CD4-positive, alpha-beta T cell treated with Interleukin-15 for 4 hours (primary cell): ENCODE measurements around the gene DNAAF2.
A peak's percentile ranks its signal among the peaks of the same experiment; 100 is the strongest.
"Not testable (repeated sequence)": the region's sequence is repeated elsewhere in the genome, so short reads cannot be mapped to it uniquely, and the experiment has no call there.

Source experiments
- DNase-seq: peaks from one replicate; pipeline ENCODE4 v3.0.0-alpha.2; 2020; ENCODE audit warnings: low spot score

The DNAAF2 gene, protein sequence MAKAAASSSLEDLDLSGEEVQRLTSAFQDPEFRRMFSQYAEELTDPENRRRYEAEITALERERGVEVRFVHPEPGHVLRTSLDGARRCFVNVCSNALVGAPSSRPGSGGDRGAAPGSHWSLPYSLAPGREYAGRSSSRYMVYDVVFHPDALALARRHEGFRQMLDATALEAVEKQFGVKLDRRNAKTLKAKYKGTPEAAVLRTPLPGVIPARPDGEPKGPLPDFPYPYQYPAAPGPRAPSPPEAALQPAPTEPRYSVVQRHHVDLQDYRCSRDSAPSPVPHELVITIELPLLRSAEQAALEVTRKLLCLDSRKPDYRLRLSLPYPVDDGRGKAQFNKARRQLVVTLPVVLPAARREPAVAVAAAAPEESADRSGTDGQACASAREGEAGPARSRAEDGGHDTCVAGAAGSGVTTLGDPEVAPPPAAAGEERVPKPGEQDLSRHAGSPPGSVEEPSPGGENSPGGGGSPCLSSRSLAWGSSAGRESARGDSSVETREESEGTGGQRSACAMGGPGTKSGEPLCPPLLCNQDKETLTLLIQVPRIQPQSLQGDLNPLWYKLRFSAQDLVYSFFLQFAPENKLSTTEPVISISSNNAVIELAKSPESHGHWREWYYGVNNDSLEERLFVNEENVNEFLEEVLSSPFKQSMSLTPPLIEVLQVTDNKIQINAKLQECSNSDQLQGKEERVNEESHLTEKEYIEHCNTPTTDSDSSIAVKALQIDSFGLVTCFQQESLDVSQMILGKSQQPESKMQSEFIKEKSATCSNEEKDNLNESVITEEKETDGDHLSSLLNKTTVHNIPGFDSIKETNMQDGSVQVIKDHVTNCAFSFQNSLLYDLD

DNA sequence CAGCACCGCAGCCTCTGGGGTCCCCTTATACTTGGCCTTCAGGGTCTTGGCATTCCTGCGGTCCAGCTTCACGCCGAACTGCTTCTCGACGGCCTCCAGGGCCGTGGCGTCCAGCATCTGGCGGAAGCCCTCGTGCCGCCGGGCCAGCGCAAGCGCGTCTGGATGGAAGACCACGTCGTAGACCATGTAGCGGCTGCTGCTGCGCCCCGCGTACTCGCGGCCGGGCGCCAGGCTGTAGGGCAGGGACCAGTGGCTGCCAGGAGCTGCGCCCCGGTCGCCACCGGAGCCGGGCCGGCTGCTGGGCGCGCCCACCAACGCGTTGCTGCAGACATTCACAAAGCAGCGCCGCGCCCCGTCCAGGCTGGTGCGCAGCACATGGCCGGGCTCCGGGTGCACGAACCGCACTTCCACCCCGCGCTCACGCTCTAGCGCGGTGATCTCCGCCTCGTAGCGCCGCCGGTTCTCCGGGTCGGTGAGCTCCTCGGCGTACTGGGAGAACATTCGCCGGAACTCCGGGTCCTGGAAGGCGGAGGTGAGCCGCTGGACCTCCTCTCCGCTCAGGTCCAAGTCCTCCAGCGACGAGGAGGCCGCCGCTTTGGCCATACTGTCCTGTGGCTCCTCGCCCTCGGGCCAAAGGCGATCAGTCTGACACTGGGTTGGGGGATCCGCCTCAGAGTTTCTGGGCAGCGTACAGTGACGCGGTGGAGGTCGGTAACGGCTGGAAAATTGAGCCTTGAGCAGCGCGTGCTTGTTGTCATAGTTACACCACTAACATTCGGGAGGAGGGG, at the start of gene DNAAF2:
Gene DNAAF2, minus strand, starts transcription at position 698 of the 788 bp plus-strand sequence. Its CDS starts 95 bp downstream, at position 603.
- peak; percentile 69 for DNase-seq

DNA sequence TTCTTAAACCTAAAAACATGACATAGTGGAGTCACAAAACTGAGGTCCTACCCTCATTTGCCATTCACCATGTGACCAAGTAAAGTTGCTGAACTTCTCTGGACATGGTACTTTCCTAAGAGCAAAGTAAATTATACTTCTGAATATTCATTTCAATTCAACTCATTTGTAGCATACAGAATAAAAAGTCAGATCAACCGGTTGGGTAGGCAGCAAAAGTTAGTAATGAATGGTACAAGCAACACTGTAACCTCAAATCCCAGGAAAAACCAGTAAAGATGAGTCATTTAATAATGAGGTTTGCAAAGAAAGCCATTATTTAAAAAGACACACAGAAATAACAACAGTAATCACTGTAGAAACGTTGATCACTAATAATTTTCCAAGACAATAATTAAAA, 44.2 kb upstream of the DNAAF2 start:
- no peak for DNase-seq

DNA sequence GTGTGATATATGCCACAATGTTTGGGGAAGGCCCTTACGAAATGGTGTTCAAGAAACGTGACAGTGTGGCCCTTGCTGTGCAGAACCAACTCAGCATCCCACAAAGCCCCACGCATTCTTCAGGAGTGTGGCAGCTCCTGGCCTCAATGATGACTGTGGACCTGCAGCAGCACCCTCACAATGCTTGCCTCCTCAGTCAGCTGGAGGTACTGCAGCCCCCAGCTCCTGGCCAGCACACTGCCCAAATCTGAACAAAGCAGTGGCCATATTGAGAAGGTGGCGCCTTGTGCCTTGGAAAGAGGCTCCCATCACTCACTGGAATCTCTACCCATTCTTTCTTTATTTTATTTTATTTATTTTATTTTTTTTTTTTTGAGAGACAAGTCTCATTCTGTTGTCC, 42.6 kb upstream of the DNAAF2 start:
- DNase-seq, result no peak

DNA sequence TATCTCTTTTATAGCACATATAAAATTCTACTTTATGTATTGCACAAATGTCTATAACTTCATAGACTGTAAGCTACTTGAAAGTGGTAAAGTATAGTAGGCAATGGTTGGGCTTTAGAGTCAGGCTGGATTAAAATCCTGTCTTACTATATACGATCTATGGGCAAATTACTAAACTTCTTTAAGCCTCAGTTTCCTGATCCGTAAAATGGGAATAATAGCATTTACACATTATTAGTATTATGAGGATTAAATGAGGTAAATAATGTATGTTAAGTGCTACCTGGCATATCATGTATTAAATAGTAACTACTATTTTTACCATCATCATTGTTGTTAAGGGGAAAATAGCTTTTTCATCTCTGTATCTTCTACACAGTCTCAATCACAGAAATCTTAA, 38.5 kb upstream of the DNAAF2 start:
- DNase-seq, result no peak

DNA sequence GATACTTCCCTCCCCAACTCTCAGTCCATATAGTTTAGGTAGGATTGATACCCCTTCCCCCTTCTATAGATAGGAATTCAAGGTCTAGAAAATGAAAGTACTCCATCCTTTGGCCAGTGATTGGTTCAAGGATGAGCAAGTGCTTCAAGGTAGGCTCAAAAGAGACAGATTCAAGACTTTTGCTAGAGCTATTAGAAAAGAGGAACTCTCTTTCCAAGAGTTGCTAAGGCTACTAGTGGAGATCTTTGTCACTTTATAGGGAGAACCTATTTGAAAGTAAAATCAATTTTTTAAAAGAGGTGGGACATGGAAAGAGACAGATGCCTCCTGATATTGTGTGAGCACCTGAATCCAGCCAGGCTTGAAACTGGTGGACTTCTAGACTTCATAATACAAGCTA, 35.4 kb upstream of the DNAAF2 start:
- DNase-seq, result no peak

DNA sequence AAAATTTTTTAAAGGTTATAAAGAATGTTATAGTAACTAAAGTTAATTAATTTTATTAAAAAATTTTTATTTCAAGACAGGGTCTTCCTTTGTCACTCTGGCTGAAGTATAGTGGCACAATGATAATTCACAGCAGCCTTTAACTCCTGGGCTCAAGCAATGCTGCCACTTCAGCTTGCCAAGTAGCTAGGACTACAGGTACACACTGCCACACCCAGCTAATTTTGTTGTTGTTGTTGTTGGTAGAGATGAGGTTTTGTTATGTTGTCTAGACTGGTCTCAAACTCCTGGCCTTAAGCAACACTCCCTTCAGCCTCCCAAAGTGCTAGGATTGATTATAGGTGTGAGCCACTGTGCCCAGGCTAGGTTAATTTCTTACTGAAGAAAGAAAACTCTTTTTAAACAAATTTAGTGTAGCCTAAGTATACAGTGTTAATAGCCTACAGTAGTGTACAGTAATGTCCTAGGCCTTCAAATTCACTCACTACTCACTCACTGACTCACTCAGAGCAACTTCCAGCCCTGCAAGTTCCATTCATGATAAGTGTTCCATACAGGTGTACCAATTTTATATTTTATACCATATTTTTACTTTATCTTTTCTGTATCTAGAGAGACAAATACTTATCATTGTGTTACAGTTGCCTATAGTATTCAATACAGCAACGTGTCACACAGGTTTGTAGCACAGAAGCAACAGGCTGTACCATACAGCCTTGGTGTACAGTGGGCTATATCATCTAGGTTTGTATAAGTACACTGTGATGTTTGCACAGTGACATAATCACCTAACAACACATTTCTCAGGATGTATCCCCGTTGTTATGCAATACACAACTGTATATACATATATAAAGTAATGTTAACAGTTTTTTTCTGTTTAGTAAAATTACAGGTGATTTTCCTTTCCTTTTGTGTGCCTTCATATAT, 24.7 kb upstream of the DNAAF2 start:
- no peak for DNase-seq

DNA sequence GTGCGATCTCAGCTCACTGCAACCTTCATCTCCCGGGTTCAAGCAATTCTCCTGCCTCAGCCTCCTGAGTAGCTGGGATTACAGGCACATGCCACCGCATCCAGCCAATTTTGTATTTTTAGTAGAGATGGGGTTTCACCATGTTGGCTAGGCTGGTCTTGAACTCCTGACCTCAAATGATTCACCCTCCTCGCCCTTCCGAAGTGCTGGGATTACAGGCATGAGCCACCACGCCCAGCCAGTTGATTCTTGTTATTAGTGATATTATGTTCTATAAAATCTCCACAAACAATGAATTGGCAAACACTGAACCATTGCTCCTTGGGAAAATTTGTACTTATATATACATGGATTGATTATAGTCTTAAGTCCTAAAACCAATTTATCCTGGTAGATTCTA, 22.5 kb upstream of the DNAAF2 start:
- DNase-seq, result not testable (repeated sequence)

DNA sequence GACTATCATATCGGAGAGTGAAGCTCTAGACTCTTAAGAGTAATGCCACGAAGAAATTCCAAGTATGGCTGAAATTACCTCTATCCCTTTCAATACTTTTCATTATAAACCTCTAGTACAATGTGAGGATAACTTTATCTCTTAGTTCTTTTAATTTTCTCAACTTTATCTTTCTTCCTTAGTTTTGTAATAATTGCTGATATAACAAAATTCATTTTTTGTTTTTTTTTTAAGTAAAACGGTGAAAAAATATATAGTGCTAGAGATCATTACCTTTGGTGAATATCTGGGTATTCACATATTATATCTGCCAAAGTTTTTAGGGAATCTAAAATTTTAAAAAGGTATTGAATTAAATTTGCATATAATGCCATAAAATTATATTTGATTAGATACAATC, 19.5 kb upstream of the DNAAF2 start:
- no peak for DNase-seq

DNA sequence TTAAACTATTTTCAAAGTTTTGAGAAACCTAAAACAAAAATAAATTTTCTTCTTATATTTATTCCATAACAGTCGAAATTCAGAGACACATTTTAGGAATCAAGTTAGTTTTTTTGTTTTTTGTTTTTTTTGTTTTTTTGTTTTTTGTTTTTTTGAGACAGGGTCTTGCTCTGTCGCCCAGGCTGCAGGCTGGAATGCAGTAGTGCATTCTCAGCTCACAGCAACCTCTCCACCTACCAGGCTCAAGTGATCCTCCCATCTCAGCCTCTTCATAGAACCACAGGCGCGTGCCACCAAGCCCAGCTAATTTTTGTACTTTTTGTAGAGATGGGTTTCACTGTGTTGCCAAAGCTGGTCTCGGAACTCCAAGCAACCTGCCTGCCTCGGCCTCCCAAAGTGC, 18.5 kb upstream of the DNAAF2 start:
- DNase-seq, result no peak

DNA sequence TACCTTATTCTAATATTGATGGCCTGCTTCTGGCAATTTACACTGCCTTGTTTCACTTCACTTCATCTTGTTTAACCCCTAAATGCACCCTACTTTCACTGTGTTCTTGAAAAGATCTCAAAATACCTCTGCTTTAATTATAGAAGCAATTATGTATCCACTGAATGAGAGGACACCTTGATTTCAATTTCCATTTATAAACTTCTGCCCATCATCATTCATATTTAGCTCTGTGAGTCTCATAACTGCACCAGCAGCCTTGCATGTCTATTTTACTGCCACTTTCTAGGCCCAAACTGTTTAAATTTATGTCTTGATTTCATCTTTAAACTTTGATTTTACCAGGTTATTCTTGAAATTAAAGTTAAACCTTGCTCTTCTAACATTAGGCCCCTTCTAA, 7.1 kb upstream of the DNAAF2 start:
- no peak for DNase-seq

DNA sequence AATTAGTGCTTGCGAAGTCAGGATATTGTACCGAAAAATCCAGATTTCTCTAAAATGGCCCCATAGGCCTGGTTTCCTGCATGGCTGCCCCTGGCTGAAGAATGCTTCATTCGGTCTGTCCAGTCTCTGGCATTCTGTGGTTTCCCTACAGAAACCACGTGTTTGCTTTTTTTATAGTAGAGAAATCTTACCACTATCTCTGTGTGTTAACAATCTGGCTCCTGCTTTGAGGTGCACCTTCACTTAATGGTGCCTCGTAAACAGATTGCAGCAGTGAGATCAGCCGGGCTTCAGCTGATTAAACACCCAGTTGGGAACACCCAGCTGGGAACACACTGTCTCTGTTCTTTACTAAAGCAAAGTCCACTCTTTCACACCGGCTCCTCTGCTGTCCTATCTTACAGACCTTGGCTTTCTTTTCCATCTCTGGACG, 6.7 kb upstream of the DNAAF2 start:
- DNase-seq, result no peak

DNA sequence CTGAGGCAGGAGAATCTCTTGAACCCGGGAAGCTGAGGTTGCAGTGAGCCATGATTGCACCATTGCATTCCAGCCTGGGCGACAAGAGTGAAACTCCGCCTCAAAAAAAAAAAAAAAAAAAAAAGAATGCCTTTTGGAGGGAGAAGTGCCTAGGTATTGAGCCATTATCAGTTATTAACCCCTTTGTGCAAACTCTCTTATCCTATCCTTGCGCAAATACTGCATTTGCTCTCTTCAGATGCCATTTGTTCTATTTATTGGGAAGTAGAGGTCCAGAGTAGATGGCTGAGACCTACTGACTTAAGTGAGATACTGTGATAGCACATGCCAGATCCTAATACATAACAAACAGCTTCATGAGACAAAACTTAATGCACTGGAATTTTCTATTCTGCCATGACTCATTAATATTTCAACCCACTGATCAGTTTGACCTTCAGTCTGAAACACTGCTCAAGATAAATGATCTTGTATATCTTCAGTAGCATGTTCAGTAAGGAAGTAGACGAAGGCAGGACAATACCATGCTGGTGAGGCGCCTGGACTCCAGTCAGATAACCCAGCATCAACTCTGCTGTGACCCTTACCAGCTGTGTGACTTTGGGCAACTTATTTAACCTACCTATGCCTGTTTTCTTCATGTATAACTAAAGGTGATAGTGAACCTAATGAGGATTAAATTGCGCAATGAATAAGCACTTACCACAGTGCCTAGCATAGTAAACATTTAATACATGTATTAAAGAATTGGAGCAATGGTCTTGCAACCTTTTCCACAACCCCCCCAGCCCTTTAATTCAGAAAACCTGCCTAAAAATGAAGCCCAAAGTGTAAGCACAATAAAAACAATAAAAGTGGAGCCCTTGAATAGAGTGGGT, 5.7 kb upstream of the DNAAF2 start:
- DNase-seq, result no peak

DNA sequence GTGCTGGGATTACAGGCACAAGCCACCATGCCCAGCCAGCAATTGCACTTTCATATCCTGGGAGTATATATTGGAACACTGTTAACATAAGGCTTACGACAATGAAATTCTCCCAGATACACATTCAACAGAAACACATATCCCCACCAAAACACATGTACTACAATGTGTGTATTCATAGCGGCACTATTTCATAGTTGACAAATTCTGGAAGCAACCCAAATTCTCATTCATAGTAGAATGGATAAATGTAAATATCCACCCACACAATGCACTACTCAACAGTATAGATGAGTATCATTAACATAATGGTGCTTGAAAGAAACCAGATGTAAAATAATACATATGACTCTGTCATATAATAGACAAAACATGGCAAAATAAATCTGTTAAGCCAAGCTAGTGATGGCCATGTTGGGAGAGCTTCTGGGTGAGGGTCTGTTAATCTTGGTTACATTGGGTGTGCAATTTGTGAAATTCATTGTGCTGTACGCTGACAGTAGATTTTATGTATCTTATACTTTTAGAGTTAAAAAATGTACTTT, 2.6 kb upstream of the DNAAF2 start:
- no peak for DNase-seq

DNA sequence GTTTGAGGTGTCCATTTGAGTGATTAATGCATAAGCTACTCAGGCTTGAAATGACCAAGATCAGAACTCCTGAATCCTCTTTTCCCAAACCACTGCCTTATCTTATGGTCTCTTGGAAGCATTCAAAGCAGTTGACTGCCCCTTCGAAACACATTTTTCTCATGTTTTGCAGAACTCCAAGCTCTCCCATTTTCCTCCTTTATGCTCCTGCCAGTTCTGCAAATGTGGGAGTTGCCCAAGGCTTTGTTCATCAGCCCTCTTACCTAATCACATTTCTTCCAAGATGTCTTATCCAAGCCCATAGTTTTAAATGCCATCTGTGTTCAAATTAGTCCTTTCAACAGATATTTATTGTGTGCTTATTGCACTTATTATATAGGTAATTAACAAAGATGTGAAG, 1.8 kb upstream of the DNAAF2 start:
- DNase-seq, result no peak

DNA sequence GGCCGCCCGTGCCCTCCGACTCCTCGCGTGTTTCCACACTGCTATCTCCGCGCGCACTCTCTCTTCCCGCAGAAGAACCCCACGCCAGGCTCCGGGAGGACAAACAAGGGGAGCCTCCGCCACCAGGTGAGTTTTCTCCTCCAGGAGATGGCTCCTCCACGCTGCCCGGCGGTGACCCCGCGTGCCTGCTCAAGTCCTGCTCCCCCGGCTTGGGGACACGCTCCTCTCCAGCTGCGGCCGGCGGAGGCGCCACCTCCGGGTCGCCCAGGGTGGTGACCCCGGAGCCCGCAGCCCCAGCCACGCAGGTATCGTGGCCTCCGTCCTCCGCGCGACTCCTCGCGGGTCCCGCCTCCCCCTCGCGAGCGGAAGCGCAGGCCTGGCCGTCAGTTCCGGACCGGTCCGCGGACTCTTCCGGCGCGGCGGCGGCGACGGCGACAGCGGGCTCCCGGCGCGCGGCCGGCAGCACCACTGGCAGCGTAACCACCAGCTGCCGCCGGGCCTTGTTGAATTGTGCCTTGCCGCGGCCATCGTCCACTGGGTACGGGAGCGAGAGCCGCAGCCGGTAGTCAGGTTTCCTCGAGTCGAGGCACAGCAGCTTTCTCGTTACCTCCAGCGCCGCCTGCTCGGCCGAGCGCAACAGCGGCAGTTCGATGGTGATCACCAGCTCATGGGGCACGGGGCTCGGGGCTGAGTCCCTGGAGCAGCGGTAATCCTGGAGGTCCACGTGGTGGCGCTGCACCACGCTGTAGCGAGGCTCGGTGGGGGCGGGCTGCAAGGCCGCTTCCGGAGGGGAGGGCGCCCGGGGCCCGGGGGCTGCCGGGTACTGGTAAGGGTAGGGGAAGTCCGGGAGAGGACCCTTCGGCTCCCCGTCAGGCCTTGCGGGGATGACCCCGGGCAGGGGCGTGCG, 1.2 kb downstream of the DNAAF2 start:
- peak; percentile 95 for DNase-seq

DNA sequence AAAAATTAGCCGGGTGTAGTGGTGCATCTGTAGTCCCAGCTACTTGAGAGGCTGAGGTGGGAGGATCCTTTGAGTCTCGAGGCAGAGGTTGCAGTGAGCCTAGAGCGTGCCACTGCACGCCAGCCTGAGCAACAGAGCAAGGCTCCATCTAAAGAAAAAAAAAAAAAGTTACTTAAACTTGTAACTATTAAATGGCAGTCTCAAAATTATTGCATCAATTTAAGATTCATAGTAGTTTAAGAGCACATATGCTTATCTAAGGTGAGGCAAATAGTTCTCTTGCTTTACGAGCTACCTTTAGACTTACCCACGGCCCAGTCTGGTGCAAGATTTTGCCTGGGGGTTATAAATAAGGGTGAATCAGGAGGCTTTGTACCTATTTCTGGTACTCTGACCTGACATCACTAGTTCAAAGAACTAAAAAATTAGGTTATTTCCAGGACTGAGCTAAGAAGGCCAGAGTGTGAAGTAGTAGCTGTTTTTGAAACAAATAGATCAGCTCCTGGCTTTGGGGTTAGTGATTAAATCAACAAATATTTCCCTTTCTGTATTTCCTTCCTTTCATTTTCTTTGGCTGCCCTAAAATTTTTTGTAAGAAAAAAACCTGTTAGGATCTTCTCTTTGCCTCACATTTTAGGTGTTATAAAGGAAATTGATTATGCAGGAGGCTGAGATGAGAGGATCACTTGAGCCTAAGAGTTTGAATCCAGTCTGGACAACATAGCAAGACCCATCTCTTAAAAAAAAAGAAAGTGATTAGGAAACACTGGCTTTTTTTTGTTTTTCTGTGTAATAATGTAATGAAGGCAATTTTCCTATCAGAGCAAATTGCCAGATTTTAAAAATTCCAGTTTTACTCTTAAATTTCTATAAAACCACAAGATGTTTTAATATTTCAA, 10.9 kb downstream of the DNAAF2 start:
- peak; percentile 77 for DNase-seq

DNA sequence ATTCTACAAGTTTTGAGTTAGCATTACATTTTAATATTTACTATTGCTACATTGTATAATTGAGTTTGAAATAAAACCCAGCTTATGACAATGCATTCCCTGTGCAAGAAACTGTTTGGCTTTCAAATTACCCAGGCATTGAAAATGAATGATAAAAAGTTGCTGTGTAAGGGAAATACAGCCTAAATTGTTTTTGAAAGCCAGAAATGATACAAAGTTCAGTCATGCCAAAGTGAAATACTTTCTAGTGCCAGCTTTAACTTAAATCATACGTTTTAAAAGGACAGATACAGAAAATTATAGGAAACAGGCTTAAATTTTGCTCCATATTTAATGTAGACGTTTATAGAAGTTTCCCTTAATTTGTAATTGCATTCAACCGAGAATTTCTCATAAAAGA, 11.7 kb downstream of the DNAAF2 start:
- no peak for DNase-seq
